Measurements from ENCODE around the gene DGKD. TPM values are rescaled to one million over a fixed set of nuclear protein-coding genes. Genes with fewer than 3 reads are reported as not detected.
A peak's percentile ranks its signal among the peaks of the same experiment; 100 is the strongest.

Gene DGKD
- total and polyA plus RNA-seq, 9 of the 15 experiments (the other 6 are each of a cell fraction or from before 2014, with no cell fraction given): 0.52 to 29.5 (median 10.6) TPM

DNA sequence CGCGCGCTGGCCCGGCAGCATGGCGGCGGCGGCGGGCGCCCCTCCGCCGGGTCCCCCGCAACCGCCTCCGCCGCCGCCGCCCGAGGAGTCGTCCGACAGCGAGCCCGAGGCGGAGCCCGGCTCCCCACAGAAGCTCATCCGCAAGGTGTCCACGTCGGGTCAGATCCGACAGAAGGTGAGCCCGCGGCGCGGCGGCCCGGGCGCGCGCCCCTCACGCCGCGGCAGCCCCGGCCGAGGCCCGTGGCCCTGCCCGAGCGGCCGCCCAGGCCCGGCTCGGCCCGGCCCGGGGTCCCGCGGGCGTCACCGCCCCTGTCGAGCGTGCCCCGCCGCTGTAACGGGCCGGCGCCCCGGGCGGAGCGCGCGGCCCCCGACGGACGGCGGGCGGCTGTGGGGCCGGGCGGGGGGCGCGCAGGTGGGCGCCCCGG is 218 bp downstream of the DGKD start (continued):
- TF ChIP-seq SIN3A (IDR thresholded peaks at IDR 0.05; ENCODE audit: borderline replicate concordance in 2 of 2, control insufficient read depth in 1 of 2, low read depth in 2 of 2, low read length in 2 of 2): no peak
- TF ChIP-seq, protein P1, sequence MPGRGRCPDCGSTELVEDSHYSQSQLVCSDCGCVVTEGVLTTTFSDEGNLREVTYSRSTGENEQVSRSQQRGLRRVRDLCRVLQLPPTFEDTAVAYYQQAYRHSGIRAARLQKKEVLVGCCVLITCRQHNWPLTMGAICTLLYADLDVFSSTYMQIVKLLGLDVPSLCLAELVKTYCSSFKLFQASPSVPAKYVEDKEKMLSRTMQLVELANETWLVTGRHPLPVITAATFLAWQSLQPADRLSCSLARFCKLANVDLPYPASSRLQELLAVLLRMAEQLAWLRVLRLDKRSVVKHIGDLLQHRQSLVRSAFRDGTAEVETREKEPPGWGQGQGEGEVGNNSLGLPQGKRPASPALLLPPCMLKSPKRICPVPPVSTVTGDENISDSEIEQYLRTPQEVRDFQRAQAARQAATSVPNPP (IDR thresholded peaks at IDR 0.05; ENCODE audit: borderline replicate concordance, insufficient read depth, insufficient read length): no peak
- TF ChIP-seq, protein P2, sequence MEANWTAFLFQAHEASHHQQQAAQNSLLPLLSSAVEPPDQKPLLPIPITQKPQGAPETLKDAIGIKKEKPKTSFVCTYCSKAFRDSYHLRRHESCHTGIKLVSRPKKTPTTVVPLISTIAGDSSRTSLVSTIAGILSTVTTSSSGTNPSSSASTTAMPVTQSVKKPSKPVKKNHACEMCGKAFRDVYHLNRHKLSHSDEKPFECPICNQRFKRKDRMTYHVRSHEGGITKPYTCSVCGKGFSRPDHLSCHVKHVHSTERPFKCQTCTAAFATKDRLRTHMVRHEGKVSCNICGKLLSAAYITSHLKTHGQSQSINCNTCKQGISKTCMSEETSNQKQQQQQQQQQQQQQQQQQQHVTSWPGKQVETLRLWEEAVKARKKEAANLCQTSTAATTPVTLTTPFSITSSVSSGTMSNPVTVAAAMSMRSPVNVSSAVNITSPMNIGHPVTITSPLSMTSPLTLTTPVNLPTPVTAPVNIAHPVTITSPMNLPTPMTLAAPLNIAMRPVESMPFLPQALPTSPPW (CRISPR knock-in tag; IDR thresholded peaks at IDR 0.05): peak; percentile 29; the same call in 1 of the 2 replicates
- peak; percentile 77 for TF ChIP-seq RB1 (IDR thresholded peaks at IDR 0.05; ENCODE audit: low read depth)
- no peak for TF ChIP-seq HBP1 (CRISPR knock-in tag; IDR thresholded peaks at IDR 0.05)
- TF ChIP-seq TBP (optimal IDR thresholded peaks at IDR 0.05; ENCODE audit: low read depth, low read length): peak; percentile 37
- no peak for TF ChIP-seq GABPA (tag; conservative IDR thresholded peaks at IDR 0.05; ENCODE audit: low read depth)
- TF ChIP-seq NR1H2 (CRISPR knock-in tag; IDR thresholded peaks at IDR 0.05): no peak
- TF ChIP-seq, protein P3, sequence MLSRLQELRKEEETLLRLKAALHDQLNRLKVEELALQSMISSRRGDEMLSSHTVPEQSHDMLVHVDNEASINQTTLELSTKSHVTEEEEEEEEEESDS (CRISPR knock-in tag; IDR thresholded peaks at IDR 0.05): no peak
- TF ChIP-seq SIN3B (IDR thresholded peaks at IDR 0.05; ENCODE audit: low read depth): no peak
- TF ChIP-seq NFIC (IDR thresholded peaks at IDR 0.05): no peak
- no peak for TF ChIP-seq RBM39 (optimal IDR thresholded peaks at IDR 0.05; ENCODE audit: low read depth, low read length)
- no peak for TF ChIP-seq MAFK (IDR thresholded peaks at IDR 0.05; ENCODE audit: low read length)
- TF ChIP-seq TAF7 (tag; IDR thresholded peaks at IDR 0.05): no peak
- TF ChIP-seq ZNF766 (CRISPR knock-in tag; conservative IDR thresholded peaks at IDR 0.05): no peak
- TF ChIP-seq LEF1 (IDR thresholded peaks at IDR 0.05): no peak
- no peak for TF ChIP-seq ARID1B (IDR thresholded peaks at IDR 0.05)
- TF ChIP-seq TRIM28 (IDR thresholded peaks at IDR 0.05): no peak
